A549 treated with Hydrocortisone at 1 μM for 4 hours (cell line): ENCODE data around the gene OR6B3. TPM values are rescaled to one million over a fixed set of nuclear protein-coding genes. Genes with fewer than 3 reads are reported as not detected.

Source experiments
- total RNA-seq: library from RNA; stranded (reverse); fragments of 200-300 nt; extraction: Qiagen RNA extraction; gene quantifications from 5 replicates; pipeline ENCODE4 v1.2.3, GENCODE V29; 2022

OR6B3 gene
- not detected in 5 replicates for total RNA-seq

DNA sequence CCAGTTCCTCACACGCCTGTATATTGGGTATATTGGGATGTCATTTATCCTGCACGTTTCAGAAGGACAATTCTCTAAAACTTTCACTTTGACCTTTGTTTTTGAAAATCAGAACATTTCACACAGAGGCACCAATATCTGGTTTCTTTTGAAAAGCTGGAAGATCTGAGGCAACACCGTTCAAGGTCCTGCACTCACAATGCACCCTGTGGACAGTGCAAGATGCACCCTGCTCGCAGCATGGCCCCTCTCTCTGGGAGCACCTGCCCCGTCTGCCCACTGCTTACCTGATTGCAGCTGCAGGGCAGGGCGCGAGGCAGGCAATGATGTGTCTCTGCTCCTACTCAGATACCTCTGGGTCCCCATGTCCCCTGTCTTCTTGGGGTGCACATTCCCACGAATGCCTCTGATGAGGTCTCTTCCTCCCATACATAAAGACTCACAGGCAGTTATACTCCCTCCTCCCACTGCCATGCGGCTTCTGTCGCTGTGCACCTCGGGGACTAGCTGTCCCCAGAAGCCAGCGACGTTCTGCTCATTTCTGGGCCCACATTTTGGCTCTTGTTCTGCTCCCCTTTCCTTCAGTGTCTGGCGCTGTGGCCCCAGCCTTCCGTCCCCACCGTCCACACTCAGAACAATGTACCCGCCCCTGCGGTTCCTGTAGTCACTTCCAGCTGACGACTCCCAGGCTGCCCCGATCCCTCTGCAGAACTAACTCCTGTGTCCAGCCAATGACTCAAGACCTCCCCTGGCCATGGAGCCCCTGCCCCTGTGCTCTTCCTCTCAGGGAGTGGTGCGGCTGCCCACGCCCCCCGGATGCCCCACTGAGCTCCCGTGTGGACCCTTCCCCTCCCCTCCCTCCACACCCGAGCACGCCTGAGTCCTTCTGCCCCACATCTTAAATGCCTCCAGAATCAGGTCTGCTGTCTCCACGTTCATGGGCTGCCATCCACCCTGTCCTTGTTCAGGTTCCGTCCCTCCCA, at the start of gene OR6B3:
Gene OR6B3 (minus strand): TSS at position 349 of the 983 bp plus-strand sequence.

DNA sequence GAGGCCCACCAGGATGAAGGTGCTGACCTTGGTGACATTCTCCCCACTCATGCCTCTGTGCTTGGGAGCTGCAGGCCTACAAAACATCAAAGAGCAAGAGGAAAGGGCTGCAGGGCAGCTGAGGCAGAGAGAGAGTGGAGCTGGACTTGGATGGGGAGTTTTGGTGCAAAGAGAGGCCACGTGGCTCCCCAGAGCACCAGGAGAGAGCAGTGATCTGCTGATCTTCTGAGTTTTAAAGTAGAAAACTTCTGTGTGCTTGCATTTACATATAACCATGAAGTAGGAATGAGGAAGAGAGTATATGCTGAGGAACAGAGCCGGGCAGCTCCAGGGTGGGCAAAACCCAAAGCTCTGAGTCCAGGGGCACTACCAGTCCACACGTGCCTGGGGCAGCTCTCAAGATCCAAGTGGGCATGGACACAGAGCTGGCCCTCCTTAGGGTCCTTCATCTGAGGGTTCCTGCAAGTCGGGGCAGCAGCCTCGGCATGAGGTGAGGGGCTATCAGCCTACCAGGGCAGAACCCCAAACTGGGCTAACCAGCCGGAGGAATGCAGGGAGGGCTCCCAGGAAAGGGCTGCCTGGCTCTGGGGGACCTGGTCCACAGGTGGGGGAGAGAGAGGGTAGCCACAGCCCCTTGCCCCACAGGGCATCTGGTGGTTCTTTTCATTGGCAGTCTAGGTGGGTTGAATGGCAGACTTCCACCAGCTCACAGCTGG, 22.8 kb downstream of the OR6B3 start, which contains the start of gene OR6B2:
Gene OR6B2 (minus strand): TSS at position 51 of the 716 bp plus-strand sequence. CDS start 0 bp downstream, at position 51.

Other genes with a start within 250 kb of the OR6B3 start
- 120 to 160 TPM (median 124 TPM) in 5 replicates for gene NDUFA10, start 28.2 kb downstream of the OR6B3 start, total RNA-seq
- not detected in 5 replicates for gene OR6B2, start 23.1 kb downstream of the OR6B3 start, total RNA-seq
- gene COPS9, start 82.8 kb upstream of the OR6B3 start, total RNA-seq: 234 to 330 TPM (median 301 TPM) in 5 replicates
- gene OTOS, start 87.1 kb upstream of the OR6B3 start, total RNA-seq: not detected in 5 replicates